IMR-90 (cell line): ENCODE results near the gene SCGB1C1.

ENCODE experiments used
- BHLHE40 ChIP-seq: fragments of 150-350 bp; IDR thresholded peaks from 2 replicates; pipeline ENCODE4 v1.6.1; 2016; ENCODE audit warnings: mild to moderate bottlenecking, low read depth, low read length
- CEBPB ChIP-seq: IDR thresholded peaks from 2 replicates; pipeline ENCODE4 v1.6.1; 2012; ENCODE audit warnings: low read depth, low read length, improper control_type of control experiment
- CHD1 ChIP-seq: IDR thresholded peaks from 2 replicates; pipeline ENCODE4 v1.6.1; 2012; ENCODE audit warnings: low read depth, low read length, improper control_type of control experiment
- CTCF ChIP-seq: conservative IDR thresholded peaks from 2 replicates; pipeline ENCODE4 v1.5.1; 2012; ENCODE audit warnings: mild to moderate bottlenecking, low read depth, low read length, improper control_type of control experiment
- ELK1 ChIP-seq: fragments of 150-350 bp; IDR thresholded peaks from 2 replicates; pipeline ENCODE4 v1.6.1; 2016; ENCODE audit warnings: low read depth, mild to moderate bottlenecking, low read length, moderate library complexity, borderline replicate concordance
- FOS ChIP-seq: fragments of 150-350 bp; IDR thresholded peaks from 2 replicates; pipeline ENCODE4 v1.6.1; 2016; ENCODE audit warnings: low read depth, low read length
- MAFK ChIP-seq: IDR thresholded peaks from 2 replicates; pipeline ENCODE4 v1.6.1; 2012; ENCODE audit warnings: low read depth, low read length, improper control_type of control experiment
- MXI1 ChIP-seq: IDR thresholded peaks from 2 replicates; pipeline ENCODE4 v1.6.1; 2012; ENCODE audit warnings: low read depth, mild to moderate bottlenecking, low read length, moderate library complexity, borderline replicate concordance
- NFE2L2 ChIP-seq: fragments of 150-350 bp; IDR thresholded peaks from 2 replicates; pipeline ENCODE4 v1.6.1; 2016; ENCODE audit warnings: low read depth, mild to moderate bottlenecking, low read length
- POLR2A ChIP-seq: IDR thresholded peaks from 2 replicates; pipeline ENCODE4 v1.6.1; 2012; ENCODE audit warnings: mild to moderate bottlenecking, low read depth, low read length
- RAD21 ChIP-seq: IDR thresholded peaks from 2 replicates; pipeline ENCODE4 v1.6.1; 2012; ENCODE audit warnings: low read length, improper control_type of control experiment
- RCOR1 ChIP-seq: IDR thresholded peaks from 2 replicates; pipeline ENCODE4 v1.6.1; 2012; ENCODE audit warnings: mild to moderate bottlenecking, low read length, improper control_type of control experiment; ENCODE audit not compliant: insufficient replicate concordance
- RFX5 ChIP-seq: IDR thresholded peaks from 2 replicates; pipeline ENCODE4 v1.8.0; 2012; ENCODE audit warnings: low read depth, mild to moderate bottlenecking, low read length, moderate library complexity
- USF2 ChIP-seq: fragments of 150-350 bp; IDR thresholded peaks from 2 replicates; pipeline ENCODE4 v1.6.1; 2017; ENCODE audit warnings: mild to moderate bottlenecking, antibody characterized with exemption, low read length, low read depth

GRCh38 chr11:210803-211180, 17.9 kb downstream of the SCGB1C1 start:
- TF ChIP-seq USF2 (no peak), POLR2A (no peak), CTCF (no peak), MAFK (no peak), ELK1 (no peak), NFE2L2 (no peak), RAD21 (no peak), MXI1 (no peak), RCOR1 (no peak), BHLHE40 (no peak), RFX5 (no peak), CEBPB (no peak), CHD1 (no peak), FOS (no peak)
